Hepatocyte (in vitro differentiated cells): ENCODE results near the gene ATP5F1E. TPM values are rescaled to one million over a fixed set of nuclear protein-coding genes. Genes with fewer than 3 reads are reported as not detected.

Experiments used
- DNase-seq: peaks from one replicate; pipeline ENCODE4 v3.0.0-alpha.2; 2016; ENCODE audit warnings: low spot score
- H2AFZ ChIP-seq: fragments of 200-600 bp; sonication (generic); 2 replicates; pipeline ENCODE4 v1.6.0; 2016; ENCODE audit warnings: antibody characterized with exemption, mild to moderate bottlenecking
- H3K27ac ChIP-seq: fragments of 200-600 bp; sonication (generic); 2 replicates; pipeline ENCODE4 v1.5.1; 2016; ENCODE audit warnings: mild to moderate bottlenecking
- H3K27me3 ChIP-seq: fragments of 200-600 bp; sonication (generic); 2 replicates; pipeline ENCODE4 v1.6.1; 2016
- H3K36me3 ChIP-seq: fragments of 200-600 bp; sonication (generic); replicated peaks from 2 replicates; pipeline ENCODE4 v1.5.1; 2016; ENCODE audit warnings: low read depth; ENCODE audit not compliant: insufficient read depth
- H3K4me1 ChIP-seq: fragments of 200-600 bp; sonication (generic); 2 replicates; pipeline ENCODE4 v1.5.1; 2016; ENCODE audit warnings: mild to moderate bottlenecking, moderate library complexity; ENCODE audit not compliant: insufficient read depth
- H3K4me2 ChIP-seq: fragments of 200-600 bp; sonication (generic); 2 replicates; pipeline ENCODE4 v1.6.0; 2016
- H3K4me3 ChIP-seq: fragments of 200-600 bp; sonication (generic); 2 replicates; pipeline ENCODE4 v1.5.1; 2016; ENCODE audit warnings: mild to moderate bottlenecking
- H3K79me2 ChIP-seq: fragments of 200-600 bp; sonication (generic); 2 replicates; pipeline ENCODE4 v1.6.0; 2017; ENCODE audit warnings: mild to moderate bottlenecking
- H3K9me2 ChIP-seq: fragments of 200-600 bp; sonication (generic); replicated peaks from 2 replicates; pipeline ENCODE4 v1.6.0; 2017; ENCODE audit warnings: mild to moderate bottlenecking; ENCODE audit not compliant: insufficient read depth
- H3K9me3 ChIP-seq: fragments of 200-600 bp; sonication (generic); 2 replicates; pipeline ENCODE4 v1.5.1; 2016; ENCODE audit warnings: low read depth, mild to moderate bottlenecking
- H4K20me1 ChIP-seq: fragments of 200-600 bp; sonication (generic); 2 replicates; pipeline ENCODE4 v1.6.0; 2016; ENCODE audit warnings: mild to moderate bottlenecking; ENCODE audit not compliant: insufficient read depth, poor library complexity, severe bottlenecking
- EZH2 ChIP-seq: fragments of 200-600 bp; sonication (generic); IDR thresholded peaks from 2 replicates; pipeline ENCODE4 v1.6.1; 2016; ENCODE audit warnings: antibody characterized with exemption, mild to moderate bottlenecking, borderline replicate concordance
- EZH2phosphoT487 ChIP-seq: fragments of 200-600 bp; sonication (generic); IDR thresholded peaks from one replicate; pipeline ENCODE4 v1.6.1; 2018; ENCODE audit warnings: antibody characterized with exemption, mild to moderate bottlenecking, low read depth, moderate library complexity; ENCODE audit not compliant: unreplicated experiment, severe bottlenecking
- WGBS: methylation state at CpG from one replicate; pipeline ENCODE4 v1.1.6; 2016; ENCODE audit warnings: low lambda C conversion rate; ENCODE audit errors: missing lambda C conversion rate; 5-methylcytosine and 5-hydroxymethylcytosine counted together
- polyA plus RNA-seq: library from polyadenylated mRNA; unstranded; fragments of >200 nt; fragmentation: Nextera tagmentation; extraction: Ambion mirVana; gene quantifications from 2 replicates; pipeline ENCODE4 v1.2.1, GENCODE V29; 2016
- total RNA-seq: library from RNA; depleted of rRNA; stranded (reverse); fragments of >200 nt; gene quantifications from 2 replicates; pipeline ENCODE4 v1.2.3, GENCODE V29; 2014
- TF ChIP-seq, protein P1 (sequence below): fragments of 200-600 bp; sonication (generic); IDR thresholded peaks from 2 replicates; pipeline ENCODE4 v1.5.1; 2016; ENCODE audit warnings: antibody characterized with exemption, mild to moderate bottlenecking; ENCODE audit not compliant: poor library complexity

ATP5F1E gene
- total and polyA plus RNA-seq, 2 experiments from 2014 or later = 32.9 to 227 TPM

GRCh38 chr20:59001449-59002171 is 30.5 kb downstream of the ATP5F1E start:
- Histone ChIP-seq H3K4me1 (peaks cover 9% of the 10 kb centered on the region), H3K27ac (no peak overlapping the region), H3K4me3 (no peak overlapping the region), H3K9me3 (no peaks in the 10 kb centered on the region), H3K27me3 (no peaks in the 10 kb centered on the region), H3K9me2 (no peaks in the 10 kb centered on the region), H3K4me2 (no peak overlapping the region), H3K79me2 (peaks cover 10% of the 10 kb centered on the region), H3K36me3 (no peaks in the 10 kb centered on the region), H4K20me1 (no peaks in the 10 kb centered on the region), H2AFZ (no peak overlapping the region)
- no peak for DNase-seq
- 95% methylated on average over 27 of the region's 27 CpGs for WGBS
- TF ChIP-seq, protein P1, sequence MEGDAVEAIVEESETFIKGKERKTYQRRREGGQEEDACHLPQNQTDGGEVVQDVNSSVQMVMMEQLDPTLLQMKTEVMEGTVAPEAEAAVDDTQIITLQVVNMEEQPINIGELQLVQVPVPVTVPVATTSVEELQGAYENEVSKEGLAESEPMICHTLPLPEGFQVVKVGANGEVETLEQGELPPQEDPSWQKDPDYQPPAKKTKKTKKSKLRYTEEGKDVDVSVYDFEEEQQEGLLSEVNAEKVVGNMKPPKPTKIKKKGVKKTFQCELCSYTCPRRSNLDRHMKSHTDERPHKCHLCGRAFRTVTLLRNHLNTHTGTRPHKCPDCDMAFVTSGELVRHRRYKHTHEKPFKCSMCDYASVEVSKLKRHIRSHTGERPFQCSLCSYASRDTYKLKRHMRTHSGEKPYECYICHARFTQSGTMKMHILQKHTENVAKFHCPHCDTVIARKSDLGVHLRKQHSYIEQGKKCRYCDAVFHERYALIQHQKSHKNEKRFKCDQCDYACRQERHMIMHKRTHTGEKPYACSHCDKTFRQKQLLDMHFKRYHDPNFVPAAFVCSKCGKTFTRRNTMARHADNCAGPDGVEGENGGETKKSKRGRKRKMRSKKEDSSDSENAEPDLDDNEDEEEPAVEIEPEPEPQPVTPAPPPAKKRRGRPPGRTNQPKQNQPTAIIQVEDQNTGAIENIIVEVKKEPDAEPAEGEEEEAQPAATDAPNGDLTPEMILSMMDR = no peak
- TF ChIP-seq EZH2 (no peak), EZH2phosphoT487 (no peak)

DNA sequence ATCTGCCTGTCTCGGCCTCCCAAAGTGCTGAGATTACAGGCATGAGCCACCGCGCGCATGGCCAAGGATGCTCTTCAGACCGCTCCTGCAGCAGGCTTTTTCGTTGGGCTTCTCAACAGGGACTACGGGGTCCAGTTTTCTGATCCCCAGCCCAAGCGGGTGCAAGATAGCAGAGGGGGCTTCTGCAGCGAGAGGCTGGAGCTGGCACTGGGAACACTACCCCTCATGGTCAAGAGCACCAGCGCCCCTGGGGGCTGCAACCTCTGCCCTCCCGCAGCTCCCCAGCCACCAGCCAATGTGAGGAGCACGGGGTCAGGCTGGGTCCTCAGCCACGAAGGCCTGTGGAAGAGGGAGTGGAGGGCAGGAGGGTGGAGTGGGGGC is 31.1 kb downstream of the ATP5F1E start:
- Histone ChIP-seq H3K36me3 (no peaks in the 10 kb centered on the region), H3K9me3 (no peaks in the 10 kb centered on the region), H4K20me1 (no peaks in the 10 kb centered on the region), H3K9me2 (no peaks in the 10 kb centered on the region), H3K79me2 (peaks cover 5% of the 10 kb centered on the region), H3K27me3 (no peaks in the 10 kb centered on the region), H3K4me1 (peaks cover 3% of the 10 kb centered on the region), H2AFZ (no peak overlapping the region), H3K4me2 (no peak overlapping the region), H3K4me3 (no peak overlapping the region), H3K27ac (no peak overlapping the region)
- no peak for DNase-seq
- WGBS = 93% methylated on average over 13 of the region's 13 CpGs
- TF ChIP-seq, protein P1 = no peak
- TF ChIP-seq EZH2 = no peak
- TF ChIP-seq EZH2phosphoT487 = no peak

- Histone ChIP-seq H2AFZ (no peak overlapping the region), H3K4me2 (no peak overlapping the region), H4K20me1 (no peaks in the 10 kb centered on the region), H3K27ac (no peak overlapping the region), H3K9me3 (no peaks in the 10 kb centered on the region), H3K36me3 (no peaks in the 10 kb centered on the region), H3K9me2 (no peaks in the 10 kb centered on the region), H3K27me3 (no peaks in the 10 kb centered on the region), H3K4me3 (no peak overlapping the region), H3K4me1 (peaks cover 4% of the 10 kb centered on the region), H3K79me2 (no peaks in the 10 kb centered on the region)
- WGBS = 96% methylated on average over 3 of the region's 3 CpGs
- DNase-seq = no peak
- TF ChIP-seq, protein P1 = no peak
- TF ChIP-seq EZH2phosphoT487 (no peak), EZH2 (no peak)
These were observed 31.8 kb downstream of the ATP5F1E start for GRCh38 chr20:59000326-59000725.
